NCI-H1436 (cell line): Measurements from ENCODE around the gene CNN3.
"Not testable (repeated sequence)": the region's sequence is repeated elsewhere in the genome, so short reads cannot be mapped to it uniquely, and the experiment has no call there.

ENCODE experiments used
- DNase-seq: peaks from one replicate; lab custom pipeline; 2025; lab: John Stamatoyannopoulos, UW

CNN3 gene

DNA sequence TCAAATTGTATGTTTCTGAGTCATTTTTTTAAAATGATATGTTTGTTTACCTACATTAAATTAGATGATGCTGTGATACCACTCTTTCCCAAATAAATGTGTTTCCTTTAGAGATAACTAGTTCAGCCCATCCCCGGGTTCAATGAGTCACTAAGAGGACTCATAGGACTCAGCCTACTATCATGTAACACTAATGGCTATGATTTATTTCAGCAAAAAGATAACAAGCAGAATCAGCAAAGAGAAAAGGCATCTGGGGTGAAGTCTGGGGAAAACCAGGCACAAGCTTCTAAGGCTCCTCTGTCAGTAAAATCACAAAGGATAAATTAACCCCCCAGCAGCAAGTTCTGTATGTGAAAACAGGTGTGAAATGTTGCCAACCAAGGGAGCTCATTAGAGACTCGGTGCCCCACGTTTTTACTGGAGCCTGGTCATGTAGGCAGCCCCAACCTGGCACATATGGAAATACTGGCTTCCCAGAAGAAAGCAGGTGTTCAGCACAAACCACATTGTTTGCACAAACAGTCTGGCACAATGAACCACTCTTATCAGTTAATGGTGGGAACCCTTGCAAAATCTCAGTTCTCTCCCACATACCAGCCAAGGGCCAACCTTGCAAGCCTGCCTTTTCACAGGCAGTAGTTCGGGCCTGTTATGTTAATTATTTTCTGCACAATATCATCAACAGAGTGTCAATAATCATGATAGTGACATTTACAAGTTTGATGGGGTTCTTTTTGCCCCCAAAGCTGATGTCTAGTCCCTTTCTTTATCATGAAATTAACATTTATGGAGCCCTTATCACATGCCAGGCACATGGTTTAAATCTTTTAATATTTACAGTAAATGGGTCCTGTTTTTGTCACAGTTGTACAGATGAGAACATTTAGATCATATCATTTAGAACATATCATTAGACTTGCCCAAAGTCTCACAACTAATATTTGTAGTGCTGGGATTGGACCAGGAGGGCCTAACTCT, 23.1 kb upstream of the CNN3 start:
- peak; percentile 79 for DNase-seq

DNA sequence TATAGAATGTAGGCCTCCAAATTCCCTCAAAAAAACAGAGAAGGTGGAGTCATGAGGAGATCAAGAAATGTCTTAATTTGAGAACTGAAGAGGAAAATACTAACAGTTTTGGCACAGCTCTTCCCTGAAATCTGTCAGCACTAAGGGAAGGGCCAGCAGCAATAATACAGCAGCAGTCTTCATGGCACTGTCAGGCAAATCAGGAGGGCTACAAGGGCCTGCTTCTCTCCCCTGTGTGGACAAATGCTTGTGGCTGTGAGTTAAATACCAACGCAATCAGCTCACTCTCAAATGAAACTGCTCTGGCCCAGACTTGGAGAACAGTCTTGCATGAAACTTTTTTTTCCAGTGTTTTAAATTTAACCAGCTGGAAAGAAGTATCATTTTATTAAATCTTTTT, 20.5 kb upstream of the CNN3 start:
- DNase-seq = no peak

DNA sequence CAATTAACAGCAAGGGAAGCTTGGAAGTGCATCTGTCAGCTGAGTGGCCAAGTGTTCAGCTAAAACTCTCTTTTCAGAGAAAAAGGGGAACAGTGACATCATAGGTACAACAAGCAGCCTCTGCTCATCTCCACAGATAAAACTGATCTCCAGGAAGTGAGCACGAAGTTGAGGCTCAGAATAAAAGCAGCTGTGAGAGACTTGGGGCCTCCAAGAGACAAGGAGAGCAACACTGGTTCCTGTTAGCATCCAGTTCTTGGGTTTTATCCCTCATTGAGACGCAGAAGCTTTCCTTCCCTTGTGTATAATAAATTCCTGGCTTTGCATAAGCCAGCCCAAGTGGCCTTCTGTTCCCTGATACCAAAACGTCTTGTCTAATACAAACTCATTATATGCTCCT, 20.0 kb upstream of the CNN3 start:
- no peak for DNase-seq

DNA sequence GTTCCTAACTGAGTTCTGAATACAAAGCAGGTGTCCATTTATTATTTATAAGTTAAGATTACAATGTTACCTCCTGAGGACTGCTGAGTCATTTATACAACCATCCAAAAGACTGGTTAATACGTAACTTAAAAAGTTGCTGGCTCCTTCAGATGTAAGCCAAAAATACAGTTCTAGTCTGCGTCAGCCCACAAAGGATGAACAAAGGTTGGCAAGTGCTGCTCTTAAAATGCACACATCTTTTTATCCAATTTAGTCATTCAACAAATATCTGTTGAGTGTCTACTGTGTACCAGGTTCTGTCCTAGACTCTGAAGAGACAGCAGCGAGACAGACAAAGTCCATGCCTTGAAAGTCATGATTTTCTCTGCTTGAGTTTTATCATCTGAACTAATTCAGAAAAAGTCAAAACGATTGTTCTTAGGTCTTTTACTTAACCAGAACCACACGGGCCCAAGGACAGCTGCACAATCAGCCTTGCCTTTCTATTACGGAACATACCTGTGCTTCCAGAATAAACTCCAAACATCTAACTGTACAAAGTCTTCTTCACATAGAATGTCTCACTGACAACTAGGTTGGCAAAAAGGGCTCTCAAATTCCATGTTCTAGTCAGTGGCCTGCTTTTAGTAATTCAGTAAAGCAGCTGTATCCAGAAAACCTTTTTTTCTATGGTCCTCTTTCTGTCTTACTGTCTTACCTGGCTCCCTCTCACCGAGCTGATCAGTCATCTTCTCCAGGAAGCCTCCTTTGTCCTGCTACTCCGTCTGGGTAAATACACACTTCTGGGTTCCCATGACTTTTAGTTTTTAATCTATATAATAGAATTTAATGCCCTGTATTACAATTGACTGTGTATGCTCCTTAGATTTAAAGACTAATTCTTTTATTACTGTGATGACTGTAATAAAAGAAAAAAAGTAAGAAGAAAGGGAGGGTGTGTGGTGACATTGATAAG, 15.5 kb upstream of the CNN3 start:
- no peak for DNase-seq

DNA sequence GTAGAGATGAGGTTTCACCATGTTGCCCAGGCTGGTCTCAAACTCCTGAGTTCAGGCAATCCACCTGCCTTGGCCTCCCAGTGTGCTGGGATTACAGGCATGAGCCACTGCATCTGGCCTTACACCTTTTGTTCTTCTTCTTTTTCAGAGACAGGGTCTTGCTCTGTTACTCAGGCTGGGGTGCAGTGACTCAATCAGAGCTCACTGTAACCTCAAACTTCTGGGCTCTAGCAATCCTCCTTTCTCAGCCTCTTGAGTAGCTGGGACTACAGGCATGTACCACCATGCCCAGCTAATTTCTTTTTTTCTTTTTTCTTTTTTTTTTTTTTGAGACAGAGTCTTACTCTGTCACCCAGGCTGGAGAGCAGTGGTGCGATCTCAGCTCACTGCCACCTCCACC, 14.6 kb upstream of the CNN3 start:
- DNase-seq = not testable (repeated sequence)

DNA sequence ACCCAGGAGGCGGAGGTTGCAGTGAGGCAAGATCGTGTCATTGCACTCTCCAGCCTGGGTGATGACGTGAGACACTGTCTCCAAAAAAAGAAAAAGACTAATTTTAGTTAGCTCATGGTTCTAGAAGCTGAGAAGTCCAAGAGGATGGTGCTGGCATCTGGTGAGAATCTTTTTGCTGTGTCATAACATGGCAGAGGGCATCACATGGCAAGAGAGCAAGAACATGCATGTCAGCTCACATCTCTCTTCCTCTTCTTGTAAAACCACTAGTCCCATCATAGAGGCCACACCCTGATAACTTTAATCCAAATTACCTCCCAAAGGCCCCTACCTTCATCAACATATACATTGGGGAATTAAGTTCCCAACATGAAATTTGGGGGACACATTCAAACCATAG, 13.8 kb upstream of the CNN3 start:
- no peak for DNase-seq

DNA sequence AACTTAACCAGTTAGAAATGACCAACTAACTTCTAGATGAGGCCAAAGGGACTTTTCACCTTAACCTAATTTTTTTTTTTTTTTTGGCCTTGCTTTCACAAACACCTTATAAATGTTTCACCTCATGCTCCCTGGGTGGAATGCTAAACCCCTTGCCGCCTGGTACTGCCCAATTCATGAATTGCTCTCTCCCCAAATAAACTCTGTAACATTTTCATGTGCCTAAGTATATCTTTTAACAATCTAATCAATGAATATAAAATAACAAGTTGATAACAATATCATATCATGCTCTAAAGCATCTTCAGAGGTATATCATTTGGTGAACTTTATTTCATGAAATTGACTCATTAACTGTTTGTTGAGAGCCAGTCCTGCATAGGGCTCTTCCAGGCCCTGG, 10.9 kb upstream of the CNN3 start:
- DNase-seq = no peak

DNA sequence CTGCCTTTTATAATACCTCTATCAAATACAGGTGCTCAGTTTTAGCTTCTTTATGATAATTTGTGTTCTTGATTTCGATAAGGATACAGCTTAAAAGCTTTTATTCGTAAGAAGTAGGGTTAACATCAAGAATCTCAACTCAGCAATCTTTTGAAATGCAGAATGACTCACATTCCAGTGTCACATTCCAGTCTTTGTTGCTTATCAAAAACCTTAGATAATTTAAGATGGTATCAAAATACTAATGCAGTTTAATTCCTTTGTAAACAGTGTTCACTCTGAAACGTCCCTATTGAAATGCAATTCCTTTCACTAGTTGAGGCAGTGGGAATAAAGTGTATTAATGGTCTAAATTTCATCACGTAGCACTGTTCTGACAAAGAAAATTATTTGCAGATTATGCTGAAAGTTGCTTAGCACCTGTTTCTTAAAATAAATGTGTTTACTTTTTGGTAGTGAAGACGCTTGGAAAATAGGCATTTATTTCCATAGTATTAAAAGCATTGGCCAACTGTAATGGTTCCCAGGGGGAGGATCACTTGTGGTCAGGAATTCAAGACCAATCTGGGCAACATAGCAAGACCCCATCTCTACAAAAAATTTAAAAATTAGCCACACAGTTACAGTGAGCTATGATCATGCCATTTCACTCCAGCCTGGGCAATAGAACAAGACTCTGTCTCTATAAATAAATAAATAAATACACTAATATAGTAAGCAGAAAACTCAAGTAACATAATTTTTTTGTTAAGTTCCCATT, 10.1 kb upstream of the CNN3 start:
- DNase-seq = no peak

DNA sequence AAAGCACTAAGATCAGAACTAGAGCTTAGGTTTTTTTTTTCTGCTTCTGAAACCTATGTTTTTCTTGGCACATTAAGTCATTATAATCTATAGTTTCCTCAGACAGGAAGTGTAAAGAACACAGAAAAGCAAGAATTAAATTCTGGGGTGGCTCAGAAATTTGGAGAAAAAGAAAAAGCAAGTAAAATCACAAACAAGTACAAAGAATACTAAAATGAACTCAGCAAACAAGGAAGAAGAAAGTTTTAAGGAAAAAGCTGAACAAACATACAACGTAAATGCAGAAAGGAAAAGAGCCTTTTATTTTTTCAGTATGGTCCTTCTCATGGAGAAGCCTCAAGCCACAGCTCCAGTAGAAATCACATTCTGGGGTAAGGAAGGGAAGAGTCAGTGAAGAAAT, 8.6 kb upstream of the CNN3 start:
- DNase-seq = no peak

DNA sequence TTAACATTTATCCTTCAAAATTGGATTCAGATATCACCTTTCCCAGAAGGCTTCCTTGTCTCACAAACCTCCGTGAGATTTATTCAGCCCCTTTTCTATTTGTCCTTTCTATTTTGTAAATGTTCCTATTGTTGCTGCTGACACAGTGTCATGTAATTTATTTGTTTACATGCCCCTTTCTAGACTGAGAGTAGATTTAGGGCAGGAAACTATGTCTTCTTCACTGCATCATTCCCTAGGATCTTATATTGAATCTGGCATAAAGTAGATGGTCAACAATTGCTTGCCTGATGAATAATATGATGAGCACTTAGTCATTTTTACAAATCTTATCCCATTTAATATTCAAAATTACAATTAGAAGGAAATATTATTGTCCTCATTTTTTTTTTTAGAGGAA, 8.1 kb upstream of the CNN3 start:
- DNase-seq = no peak

DNA sequence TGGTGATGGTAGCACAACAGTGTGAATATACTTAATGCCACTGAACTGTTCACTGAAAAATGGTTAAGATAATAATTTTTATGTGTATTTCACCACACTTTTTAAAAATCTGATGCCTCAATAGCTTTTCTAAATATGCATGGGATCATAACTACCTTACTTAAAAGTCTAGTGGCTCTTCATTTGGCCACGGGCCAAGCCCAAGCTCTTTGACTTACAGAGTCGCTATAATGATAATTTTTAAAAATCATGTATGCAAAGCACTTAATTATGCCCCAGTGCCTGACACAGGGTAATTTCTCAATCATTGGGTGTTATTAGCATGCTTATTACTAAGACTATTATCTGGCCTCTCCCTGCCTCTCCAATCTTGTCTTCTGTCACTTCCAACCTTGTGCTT, 7.6 kb upstream of the CNN3 start:
- peak; percentile 20 for DNase-seq

DNA sequence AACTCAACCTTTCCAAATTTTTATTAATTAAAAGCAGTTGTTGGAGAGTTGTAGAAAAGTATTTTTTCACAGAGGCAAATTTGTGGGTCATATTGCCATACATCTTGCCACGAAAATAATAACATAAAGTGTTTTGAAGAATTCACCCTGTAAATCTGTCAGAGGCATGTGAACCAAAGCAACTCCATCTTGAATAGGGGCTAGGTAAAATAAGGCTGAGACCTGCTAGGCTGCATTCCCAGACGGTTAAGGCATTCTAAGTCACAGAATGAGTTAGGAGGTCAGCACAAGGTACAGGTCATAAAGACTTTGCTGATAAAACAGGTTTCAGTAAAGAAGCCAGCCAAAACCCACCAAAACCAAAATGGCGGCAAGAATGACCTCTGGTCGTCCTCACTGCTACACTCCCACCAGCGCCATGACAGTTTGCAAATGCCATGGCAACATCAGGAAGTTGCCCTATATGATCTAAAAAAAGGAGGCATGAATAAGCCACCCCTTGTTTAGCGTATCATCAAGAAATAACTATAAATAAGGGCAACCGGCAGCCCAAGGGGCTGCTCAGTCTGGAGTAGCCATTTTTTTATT, 4.4 kb upstream of the CNN3 start:
- DNase-seq = no peak

DNA sequence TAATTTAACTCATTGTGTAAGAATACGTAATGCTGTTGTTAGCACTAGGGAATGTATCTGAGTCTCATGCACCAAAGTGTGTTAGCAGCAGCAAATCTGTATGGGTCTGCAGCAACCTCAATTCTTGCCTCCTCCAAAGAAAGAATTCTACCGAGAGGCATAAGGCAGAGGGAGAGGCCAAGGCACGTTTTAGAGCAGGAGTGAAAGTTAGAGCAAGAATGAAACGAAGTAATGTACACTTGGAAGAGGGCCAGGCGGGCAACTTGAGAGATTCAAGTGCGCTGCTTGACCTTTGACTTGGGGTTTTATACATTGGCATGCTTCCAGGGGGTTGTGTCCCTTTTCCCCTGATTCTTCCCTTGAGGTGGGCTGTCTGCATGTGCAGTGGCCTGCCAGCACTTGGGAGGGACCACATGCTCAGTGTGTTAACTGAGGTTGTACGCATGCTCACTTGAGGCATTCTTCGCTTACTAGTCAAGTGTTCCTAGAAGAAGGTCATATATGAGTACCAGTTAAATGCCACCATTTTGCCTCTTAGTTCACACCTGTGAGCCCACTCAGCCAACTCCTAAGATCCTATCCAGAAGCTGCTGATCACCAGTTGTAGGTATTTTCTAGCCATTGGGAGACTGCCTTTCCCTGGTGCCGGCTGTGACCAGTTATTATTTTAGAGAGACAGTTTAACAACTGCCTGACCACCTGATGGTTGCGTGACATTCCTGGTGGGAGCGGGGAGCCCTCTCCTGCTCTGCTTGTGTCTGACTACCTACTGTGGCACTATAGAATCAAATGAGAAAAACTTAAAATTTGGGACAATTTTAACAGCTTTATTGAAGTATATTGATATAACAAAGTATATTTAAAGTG, 2.7 kb upstream of the CNN3 start:
- no peak for DNase-seq

DNA sequence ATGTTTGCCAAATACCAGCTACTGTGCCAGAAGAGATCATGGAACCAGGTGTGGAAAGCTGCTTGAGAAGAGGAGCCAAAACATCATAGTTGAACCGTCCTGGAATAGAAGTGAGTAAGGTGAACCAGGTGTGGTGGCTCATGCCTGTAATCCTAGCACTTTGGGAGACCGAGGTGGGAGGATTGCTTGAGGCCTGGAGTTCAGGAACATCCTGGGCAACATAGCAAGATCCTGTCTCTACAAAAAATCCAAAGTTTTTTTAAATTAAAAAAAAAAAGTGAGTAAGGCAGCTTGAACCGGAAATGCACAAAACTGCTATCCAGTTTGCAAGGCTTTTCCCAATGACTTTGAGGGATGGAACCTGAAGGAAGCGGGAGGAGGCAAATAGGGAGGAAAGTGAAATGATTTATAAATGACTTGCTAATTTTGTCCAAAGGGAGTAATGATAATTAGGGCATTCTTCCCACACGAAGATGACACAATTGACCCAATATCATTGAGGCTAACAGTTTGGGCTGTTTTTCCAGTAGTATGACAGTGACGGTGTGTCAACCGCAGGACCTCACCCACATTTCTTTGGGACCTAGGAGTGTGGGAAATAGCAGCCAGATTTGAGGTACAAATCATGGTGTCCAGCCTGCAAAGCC, 1.5 kb upstream of the CNN3 start:
- no peak for DNase-seq

DNA sequence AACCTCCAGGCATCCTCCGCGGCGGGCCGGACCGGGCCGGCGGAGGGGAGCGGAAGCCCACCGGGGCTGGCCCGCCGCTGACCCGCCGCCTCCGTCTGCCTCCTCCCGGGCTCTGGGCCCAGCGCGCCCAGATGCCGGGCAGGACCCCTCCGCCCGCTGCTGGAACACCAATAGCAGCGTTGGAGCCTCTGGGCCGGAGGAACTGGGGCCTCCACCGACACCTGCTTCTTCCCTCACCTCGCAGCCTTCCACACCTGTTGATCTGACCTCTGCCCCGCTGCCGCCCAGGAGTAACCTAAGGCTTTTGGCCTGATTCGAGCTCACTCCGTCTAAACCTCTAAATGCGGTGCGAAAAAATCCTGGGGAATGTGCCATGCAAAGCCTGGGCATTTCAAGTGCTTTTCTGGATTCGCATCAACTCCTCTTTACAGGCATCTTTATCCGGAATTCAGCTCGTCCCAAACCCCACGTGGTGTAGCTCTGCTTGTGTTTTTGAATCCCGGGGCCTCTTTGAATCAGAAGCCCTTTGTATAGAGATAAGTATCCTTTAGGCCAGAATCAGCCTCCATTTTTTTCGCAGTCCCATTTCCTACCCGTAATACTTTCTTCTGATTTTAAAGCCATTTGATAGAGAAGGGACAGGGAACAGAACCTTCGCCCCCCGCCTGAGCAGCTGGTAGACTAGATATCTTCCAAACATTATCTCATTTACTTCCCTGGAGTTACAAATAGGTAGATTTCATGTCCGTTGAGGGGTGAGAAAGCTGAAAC, 680 bp upstream of the CNN3 start:
- DNase-seq = no peak

DNA sequence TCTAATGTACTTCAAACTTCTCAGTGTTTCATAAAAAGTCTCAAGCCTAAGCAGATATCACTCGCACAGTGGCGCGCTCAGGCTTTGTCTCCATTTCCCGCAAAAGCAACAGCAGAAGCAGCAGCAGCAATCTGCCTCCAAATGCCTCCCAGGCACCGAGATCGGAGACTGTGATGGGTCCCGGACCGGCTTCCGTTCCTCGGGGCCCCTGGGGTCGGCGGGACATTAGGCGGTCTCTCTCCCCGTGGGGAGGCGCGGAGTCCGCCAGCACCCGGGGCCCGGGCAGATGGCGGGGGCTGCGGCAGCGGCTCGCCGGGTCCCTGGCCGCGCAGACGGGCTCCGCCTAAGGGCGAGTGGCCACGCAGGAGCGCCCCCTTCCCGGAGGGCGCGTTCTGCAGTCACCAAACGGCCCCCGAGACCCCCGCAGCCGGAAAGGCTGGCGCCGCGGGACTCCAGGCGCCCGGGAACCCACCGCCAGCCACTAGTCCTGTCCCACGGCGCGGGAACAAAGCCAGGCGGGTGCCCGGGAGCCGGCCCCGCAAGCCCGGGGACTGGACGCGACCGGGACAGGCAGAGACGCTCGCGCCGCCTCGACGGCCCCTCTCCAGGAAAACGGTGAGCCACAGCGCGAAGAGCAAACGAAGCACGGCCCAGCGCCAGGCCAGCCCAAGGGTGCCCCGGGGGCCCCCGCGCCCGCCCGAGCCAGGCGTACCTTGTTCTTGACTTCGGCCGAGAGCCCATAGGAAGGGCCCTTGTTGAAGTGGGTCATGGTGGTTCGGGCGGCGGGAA, 590 bp downstream of the CNN3 start:
- DNase-seq = peak; percentile 40

DNA sequence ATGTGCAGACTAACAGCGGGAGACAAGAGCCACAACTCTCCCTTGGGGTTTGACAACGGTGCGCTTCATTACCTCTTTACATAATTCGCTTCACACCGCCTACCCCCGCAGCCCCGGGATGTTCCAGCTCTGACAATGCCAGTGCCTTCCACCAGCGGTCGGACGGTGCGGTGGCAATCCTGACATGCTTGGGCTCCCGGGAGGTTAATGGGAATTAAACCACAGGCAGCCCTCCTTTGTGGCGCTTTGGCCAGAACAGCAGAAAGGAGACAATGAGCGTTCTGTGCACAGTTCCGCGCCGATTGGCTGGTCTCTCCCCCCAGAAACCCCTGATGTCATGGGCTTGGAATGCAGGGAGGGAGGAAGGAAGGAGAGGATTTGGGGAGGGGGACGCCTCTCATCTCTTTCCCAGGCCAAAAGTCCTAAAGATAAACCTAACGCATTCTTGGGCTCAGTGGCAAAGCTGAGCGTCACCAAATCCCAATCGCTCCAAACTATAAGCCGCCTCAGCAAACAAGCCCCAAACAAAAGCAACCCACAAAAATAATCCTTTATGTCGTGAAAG, 1.3 kb downstream of the CNN3 start:
- peak; percentile 66 for DNase-seq

DNA sequence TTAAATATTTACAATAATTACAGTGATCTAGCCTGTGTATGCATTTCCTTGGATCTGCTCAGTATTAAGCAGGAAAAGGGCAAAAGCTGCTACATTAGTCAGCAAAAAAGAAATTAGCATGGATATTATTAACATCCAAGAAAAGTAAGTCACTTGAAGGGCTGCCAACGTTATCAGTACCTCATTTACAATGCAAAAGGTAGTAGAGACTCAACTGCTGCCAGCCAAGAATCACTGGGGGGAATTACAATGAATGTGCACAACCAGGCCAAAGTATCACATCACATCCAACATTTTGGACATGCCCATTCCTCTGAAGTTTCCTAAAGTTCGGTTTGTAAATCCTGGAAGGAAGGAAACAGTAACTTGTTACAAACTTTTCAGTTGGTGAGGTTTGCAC, 1.9 kb downstream of the CNN3 start:
- DNase-seq = no peak
